Right renal cortex interstitium (tissue), 3 donors: ENCODE data around the gene HTR2B. TPM values are rescaled to one million over a fixed set of nuclear protein-coding genes. Genes with fewer than 3 reads are reported as not detected.
"Not testable (repeated sequence)": the region's sequence is repeated elsewhere in the genome, so short reads cannot be mapped to it uniquely, and the experiment has no call there.

Experiments used
- DNase-seq, 3 donors: peaks; one replicate each; pipeline ENCODE4 v3.0.0-alpha.2; 2013; ENCODE audit warnings: low read depth in 3 of 3, low spot score in 2 of 3
- polyA plus RNA-seq, 3 donors: library from polyadenylated mRNA; unstranded; fragments of 120-200 nt; gene quantifications; one replicate each; pipeline ENCODE4 v1.2.1, GENCODE V29; 2013; ENCODE audit not compliant: insufficient read length in 3 of 3

The HTR2B gene
- polyA plus RNA-seq, 3 donors, result 15.6 to 25.3 (median 17.2) TPM

DNA sequence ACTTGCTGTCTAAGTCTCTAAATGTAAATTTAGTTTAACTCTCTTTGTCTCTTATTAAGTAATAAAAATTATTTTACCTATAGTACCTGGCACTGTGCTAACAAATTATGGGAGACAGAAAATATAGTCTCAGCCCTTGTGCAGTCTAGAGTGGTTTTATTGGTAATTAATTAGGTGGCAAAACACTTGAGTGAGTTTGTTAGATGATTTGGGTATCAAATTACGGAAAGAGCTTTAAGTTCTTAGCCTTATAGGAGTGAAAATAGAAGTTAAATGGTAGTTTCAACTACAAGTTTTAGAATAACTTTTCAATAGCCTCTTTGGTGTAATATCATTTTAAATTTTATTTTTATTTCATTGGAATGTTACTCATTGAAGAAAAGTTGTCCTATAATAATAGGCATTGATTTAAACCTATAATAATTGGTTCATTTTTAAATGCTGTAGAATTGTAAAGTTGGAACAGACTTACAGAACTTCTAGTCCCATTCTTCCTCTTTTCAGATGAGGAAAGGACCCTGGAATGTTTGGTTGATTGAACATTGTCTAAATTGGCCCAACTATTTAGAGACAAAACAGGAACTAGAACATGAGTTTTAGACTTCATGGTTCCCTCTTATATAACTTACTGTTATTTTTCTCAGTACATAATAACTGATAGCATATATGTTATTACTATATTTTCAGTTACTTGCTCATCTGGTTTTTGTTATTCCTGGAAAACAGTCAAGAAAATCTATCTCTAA lies 10.2 kb upstream of the HTR2B start:
- DNase-seq, result no peak

- DNase-seq, result no peak
These were observed 8.7 kb upstream of the HTR2B start for GRCh38 chr2:231133365-231134099.

GRCh38 chr2:231132129-231132528 lies 7.3 kb upstream of the HTR2B start:
- no peak for DNase-seq

GRCh38 chr2:231130336-231131056 lies 5.7 kb upstream of the HTR2B start:
- no peak for DNase-seq

GRCh38 chr2:231129216-231129615 lies 4.4 kb upstream of the HTR2B start:
- no peak for DNase-seq

DNA sequence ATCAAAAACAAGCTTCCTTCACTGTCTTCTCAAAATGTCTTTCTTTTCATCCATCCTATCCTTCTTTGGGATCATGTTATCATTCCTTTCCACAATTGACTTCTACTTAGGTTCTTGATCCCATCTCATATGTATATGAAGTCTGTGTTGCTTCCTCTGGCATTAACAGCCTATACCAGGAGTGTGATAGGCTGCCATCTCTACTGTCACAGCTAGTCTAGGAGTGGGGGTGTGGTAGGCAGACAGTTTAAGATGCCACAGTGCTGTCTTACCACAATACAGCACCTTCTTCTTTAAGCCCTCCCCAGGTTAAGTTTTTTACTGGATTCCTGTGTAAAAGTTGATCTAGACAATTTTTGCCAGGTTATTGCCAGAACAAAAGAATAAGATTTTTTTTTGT lies 3.7 kb upstream of the HTR2B start:
- DNase-seq, result no peak

DNA sequence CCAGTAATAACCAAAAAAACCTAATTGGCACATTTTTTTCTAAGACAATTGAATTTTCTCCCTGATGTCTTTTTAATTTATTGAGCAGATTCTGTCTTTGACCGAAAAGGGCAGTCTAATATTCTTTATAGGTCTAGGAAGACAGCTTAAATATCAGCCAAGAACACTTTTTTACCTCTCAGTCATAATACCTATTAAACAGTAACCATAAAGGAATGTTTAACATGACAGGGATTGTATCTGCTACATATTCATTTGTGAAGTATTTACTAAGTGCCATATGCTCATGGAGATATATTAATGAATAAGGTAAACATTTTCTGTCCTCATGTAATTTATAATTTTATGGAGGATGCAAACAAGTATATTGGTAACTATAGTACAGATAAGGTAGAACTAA lies 3.1 kb upstream of the HTR2B start:
- DNase-seq, result no peak

GRCh38 chr2:231127480-231127879 lies 2.6 kb upstream of the HTR2B start:
- DNase-seq, result no peak

DNA sequence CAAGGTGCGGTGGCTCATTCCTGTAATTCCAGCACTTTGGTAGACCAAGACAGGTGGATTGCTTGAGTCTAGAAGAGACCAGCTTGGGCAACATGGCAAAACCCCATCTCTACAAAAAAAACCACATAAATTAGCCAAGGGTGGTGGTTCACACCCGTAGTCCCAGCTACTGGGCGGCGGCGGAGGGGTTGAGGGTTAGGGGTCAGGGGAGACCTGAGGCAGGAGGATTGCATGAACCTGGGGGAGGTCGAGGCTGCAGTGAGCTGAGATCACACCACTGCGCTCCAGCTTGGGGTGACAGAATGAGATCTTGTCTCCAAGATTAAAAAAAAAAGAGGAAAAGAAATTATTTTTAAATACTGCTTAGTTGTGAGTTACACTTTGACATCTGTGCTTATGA lies 1.3 kb upstream of the HTR2B start:
- no peak for DNase-seq

- DNase-seq, result no peak
These were observed 1.4 kb downstream of the HTR2B start for GRCh38 chr2:231123362-231123898.

DNA sequence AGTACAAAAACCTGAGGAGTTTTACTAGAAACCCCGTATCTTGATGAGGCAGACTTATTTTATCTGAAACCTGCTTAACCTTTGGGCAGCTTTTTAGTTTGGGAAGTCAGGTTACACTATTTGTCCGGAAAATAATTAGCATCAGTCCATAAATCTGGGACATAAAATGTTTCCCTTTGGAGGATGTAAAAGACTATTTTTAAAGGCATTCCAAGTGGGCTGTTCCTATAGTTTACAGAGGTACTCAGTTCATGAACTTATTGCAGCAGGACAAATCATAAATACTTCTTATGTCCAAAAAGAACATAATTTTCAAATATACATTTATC lies 6.3 kb downstream of the HTR2B start:
- DNase-seq, result no peak

DNA sequence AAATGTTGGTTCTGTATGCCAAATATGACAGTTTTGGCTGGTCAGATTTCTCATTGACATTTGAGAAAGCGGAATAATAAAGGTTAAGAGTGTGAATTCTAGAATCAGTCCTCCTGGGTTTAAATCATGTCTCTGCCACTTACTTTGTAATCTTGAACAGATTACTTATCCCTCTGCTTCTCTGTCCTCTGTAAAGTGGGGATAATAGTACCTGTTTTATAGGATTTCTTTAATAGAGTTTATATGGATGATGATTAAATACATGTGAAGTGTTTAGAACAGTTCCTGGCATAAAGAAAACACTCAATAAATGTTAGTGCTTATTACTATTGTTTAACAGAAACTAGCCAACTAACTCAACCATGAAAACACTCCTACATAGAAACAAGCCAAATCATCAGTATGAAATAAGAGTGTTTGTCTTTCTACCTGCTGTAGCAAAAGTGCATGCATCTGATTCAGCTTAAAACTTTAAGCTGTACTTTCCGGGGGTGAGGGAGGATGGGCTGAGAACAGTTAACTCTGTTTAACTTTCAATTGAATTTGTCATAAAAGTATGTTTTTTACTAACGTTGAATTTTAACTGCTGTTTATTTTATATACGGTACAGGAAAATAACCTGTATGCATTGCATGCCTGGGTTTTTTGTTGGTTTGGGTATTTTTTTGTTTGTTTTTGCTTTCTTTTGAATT lies 6.8 kb downstream of the HTR2B start:
- no peak for DNase-seq

DNA sequence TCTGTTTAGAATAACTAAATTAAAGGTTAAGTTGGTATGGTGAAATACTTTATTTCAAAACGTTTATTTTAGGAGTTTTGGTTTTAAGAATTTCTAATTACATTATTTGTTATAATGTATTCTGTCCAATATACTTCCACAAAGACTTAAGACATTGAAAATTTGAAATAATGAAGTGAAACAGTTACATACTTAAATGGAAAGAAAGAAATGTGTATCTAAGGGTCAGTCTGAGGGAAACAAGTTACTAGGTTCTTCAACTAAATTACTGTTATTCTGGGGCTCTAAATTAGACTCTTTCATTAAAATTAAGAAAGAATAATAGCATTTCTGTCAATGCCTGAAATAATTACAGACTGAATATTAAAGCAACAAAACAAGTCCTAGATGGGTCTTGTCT lies 7.7 kb downstream of the HTR2B start:
- no peak for DNase-seq

DNA sequence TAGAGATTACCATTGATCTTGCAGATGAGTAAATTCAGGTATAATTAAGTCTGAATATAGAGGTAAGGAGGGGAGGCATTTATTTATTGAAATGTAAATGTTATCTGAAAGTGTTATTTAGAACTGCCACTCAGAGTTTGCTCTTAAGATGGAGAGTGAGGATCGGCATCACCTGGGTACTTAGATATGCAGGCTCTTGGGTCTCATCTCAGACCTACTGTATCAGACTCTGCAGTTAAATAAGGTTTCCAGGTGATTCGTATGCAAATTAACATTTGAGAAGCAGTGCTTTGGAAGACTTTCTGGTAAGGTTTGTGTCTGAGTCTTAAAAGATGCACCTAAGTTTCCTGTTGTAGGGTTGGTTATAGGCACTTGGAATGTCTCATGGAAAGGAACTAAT lies 9.2 kb downstream of the HTR2B start:
- no peak for DNase-seq

DNA sequence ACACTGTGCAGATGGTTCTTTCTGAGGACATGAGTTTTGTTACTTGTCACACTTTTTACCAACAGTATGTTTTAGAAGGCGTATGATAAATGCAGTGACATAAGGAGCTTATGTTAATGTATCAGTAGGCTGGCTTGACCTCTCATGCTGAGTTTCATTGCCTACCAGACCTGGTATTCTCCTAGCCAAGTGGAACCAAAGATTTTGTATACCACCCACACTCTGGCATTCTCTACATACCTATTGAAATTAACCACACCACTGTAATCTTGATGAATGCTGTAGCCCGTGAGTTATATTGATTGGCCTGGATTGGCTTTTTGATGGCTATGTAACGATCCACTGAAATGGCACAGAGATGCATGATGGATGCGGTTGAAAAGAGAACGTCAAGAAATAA lies 11.4 kb downstream of the HTR2B start:
- DNase-seq, result no peak

DNA sequence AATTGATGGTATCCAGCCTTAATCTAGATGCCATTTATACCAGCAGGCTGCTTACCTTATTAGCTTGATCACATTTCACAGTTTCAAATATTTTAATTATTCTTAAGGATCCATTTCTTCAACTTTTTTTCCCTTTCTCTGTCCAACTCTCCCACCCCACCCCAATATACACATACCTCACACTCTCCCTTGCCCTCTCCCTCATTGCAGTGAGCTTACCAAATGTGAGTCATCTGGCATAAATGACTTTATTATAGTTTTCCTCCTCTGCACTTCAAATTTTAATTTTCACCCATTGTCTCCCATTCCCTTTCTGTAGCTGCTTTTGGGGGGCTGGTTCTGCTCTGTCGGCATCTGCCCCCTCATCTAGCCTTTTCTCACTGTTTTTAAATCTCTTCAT lies 12.9 kb downstream of the HTR2B start:
- no peak for DNase-seq

GRCh38 chr2:231110551-231110950 lies 14.3 kb downstream of the HTR2B start:
- no peak for DNase-seq

DNA sequence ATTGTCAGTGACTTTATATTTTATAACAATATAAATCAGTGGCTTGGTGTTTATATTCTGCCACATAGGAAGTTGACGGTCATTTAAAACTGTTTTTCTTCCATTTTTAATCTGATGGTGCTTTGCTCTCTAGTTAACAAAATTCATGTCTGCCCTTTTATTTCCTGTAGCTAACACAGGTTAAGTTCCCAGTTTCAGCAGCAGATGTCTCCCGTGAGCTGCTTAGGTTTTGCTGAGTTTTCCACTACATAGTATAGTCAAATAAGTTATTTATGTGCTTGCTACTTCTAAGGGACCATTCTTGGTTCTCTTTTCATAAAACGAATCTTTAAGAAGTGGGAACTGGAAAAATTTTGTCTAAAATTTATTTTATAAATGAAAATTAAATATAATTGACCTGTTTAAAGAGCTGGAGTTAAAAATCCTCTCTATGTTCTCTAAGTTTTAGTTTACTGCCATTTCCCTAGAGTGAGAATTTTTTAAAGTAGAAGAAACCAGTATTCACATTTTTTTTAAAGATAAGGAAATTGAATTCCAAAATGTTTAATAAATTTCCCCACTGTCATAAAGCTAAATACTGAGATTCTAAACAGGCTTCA lies 20.6 kb downstream of the HTR2B start:
- DNase-seq, result no peak

- no peak for DNase-seq
These were observed 22.1 kb downstream of the HTR2B start for GRCh38 chr2:231102772-231103171.

DNA sequence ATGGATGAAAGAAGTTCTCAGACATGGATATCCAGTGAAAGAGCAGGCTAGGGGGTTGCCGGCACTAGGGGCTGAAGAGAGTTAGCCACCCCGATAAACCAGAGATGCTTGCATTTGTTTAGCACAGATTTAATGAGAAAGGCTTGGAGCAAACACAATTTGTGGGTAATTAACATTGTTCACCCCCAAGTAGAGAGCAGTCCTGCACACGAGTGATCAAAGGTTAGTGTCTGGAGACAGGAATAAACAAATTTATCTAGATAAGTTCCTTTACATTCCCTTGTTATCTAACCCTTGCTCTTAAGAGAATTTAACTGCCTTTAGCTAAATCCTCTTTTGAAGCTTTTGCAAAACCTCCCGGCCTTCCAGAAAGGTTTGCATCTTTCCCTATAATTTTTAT lies 23.9 kb downstream of the HTR2B start:
- DNase-seq, result no peak

DNA sequence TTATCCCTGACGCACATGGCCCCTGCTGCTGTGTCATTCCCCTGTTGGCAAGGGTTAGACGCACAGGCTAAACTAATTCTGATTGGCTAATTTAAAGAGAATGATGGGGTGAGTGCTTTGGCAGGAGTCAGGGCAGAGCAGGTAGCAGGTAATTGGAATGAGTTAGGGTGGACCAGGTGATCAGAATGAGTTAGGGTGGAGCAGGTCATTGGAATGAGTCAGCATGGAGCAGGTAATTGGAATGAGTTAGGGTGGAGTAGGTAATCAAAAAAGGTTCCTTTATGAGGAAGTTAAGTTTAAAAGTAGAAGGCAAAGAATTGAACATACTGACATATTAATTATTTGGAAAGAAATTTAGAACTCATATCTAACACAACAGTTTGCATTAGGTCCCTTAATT lies 24.5 kb downstream of the HTR2B start:
- not testable (repeated sequence) for DNase-seq
